Measurements from ENCODE around the gene ARMC3.
"Not testable (repeated sequence)": the region's sequence is repeated elsewhere in the genome, so short reads cannot be mapped to it uniquely, and the experiment has no call there.

GRCh38 chr10:22902147-22902546 is 25.7 kb upstream of the ARMC3 start:
- TF ChIP-seq, protein P1, sequence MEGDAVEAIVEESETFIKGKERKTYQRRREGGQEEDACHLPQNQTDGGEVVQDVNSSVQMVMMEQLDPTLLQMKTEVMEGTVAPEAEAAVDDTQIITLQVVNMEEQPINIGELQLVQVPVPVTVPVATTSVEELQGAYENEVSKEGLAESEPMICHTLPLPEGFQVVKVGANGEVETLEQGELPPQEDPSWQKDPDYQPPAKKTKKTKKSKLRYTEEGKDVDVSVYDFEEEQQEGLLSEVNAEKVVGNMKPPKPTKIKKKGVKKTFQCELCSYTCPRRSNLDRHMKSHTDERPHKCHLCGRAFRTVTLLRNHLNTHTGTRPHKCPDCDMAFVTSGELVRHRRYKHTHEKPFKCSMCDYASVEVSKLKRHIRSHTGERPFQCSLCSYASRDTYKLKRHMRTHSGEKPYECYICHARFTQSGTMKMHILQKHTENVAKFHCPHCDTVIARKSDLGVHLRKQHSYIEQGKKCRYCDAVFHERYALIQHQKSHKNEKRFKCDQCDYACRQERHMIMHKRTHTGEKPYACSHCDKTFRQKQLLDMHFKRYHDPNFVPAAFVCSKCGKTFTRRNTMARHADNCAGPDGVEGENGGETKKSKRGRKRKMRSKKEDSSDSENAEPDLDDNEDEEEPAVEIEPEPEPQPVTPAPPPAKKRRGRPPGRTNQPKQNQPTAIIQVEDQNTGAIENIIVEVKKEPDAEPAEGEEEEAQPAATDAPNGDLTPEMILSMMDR (IDR thresholded peaks at IDR 0.05), result not testable (repeated sequence)
- not testable (repeated sequence) for TF ChIP-seq POLR2A (IDR thresholded peaks at IDR 0.05)

All from breast epithelium (tissue), 3 donors.